A549 treated with dexamethasone at 1 μM for 4 hours (cell line): ENCODE data around the gene EPS8L2. TPM values are rescaled to one million over a fixed set of nuclear protein-coding genes. Genes with fewer than 3 reads are reported as not detected.

Experiments
- total RNA-seq: library from RNA; stranded (reverse); fragments of 200-300 nt; extraction: Qiagen RNA extraction; gene quantifications from 5 replicates; pipeline ENCODE4 v1.2.3, GENCODE V29; 2022

EPS8L2 gene
- total RNA-seq = 63.5 to 125 TPM (median 102 TPM) in 5 replicates

GRCh38 chr11:705646-706438 is at the start of gene EPS8L2:
Gene EPS8L2 (plus strand): TSS chr11:706231. CDS start chr11:709408, 3,177 bp downstream.

GRCh38 chr11:694563-695287 is 11.3 kb upstream of the EPS8L2 start, which contains the start of gene DEAF1:
Gene DEAF1 (minus strand): TSS chr11:695222. CDS start chr11:695047, 175 bp downstream.

GRCh38 chr11:695538-696248 is 10.3 kb upstream of the EPS8L2 start, which contains the start of gene TMEM80:
Gene TMEM80 (plus strand): TSS chr11:695816. CDS start chr11:695828, 12 bp downstream.

GRCh38 chr11:747158-748006 is 41.4 kb downstream of the EPS8L2 start, which contains the start of gene TALDO1:
Gene TALDO1 (plus strand): TSS chr11:747464. CDS start chr11:747482, 18 bp downstream.

Other genes starting within 250 kb of the EPS8L2 start
- gene RNH1, start 199.0 kb upstream of the EPS8L2 start, total RNA-seq = 123 to 178 TPM (median 165 TPM) in 5 replicates
- gene HRAS, start 170.7 kb upstream of the EPS8L2 start, total RNA-seq = 111 to 166 TPM (median 143 TPM) in 5 replicates
- gene LRRC56, start 168.7 kb upstream of the EPS8L2 start, total RNA-seq = 0.52 to 1.1 TPM (median 0.98 TPM) in 5 replicates
- gene LMNTD2, start 145.5 kb upstream of the EPS8L2 start, total RNA-seq = 1.6 to 3.4 TPM (median 2.4 TPM) in 5 replicates
- 53.9 to 61.7 TPM (median 58.5 TPM) in 5 replicates for gene RASSF7, start 145.3 kb upstream of the EPS8L2 start, total RNA-seq
- gene PHRF1, start 129.8 kb upstream of the EPS8L2 start, total RNA-seq = 25.8 to 45.8 TPM (median 43.4 TPM) in 5 replicates
- gene IRF7, start 90.3 kb upstream of the EPS8L2 start, total RNA-seq = 6.6 to 9.0 TPM (median 7.0 TPM) in 5 replicates
- 0.06 to 0.34 TPM (median 0.07 TPM) in 5 replicates for gene CDHR5, start 81.3 kb upstream of the EPS8L2 start, total RNA-seq
- not detected in 5 replicates for gene SCT, start 79.0 kb upstream of the EPS8L2 start, total RNA-seq
- gene DRD4, start 69.0 kb upstream of the EPS8L2 start, total RNA-seq = 0.23 to 0.54 TPM (median 0.36 TPM) in 4 of 5 replicates, not detected in the other
- gene DEAF1, start 11.0 kb upstream of the EPS8L2 start, total RNA-seq = 31.2 to 36.9 TPM (median 34.5 TPM) in 5 replicates
- 7.9 to 10.0 TPM (median 8.4 TPM) in 5 replicates for gene TMEM80, start 10.4 kb upstream of the EPS8L2 start, total RNA-seq
- 383 to 445 TPM (median 388 TPM) in 5 replicates for gene TALDO1, start 41.2 kb downstream of the EPS8L2 start, total RNA-seq
- 30.9 to 49.4 TPM (median 44.9 TPM) in 5 replicates for gene GATD1, start 71.3 kb downstream of the EPS8L2 start, total RNA-seq
- 1.7 to 3.3 TPM (median 2.3 TPM) in 5 replicates for gene CEND1, start 83.9 kb downstream of the EPS8L2 start, total RNA-seq
- 18.6 to 34.0 TPM (median 32.8 TPM) in 5 replicates for gene SLC25A22, start 92.0 kb downstream of the EPS8L2 start, total RNA-seq
- gene PIDD1, start 99.0 kb downstream of the EPS8L2 start, total RNA-seq = 7.6 to 15.0 TPM (median 12.6 TPM) in 5 replicates
- 1,768 to 2,076 TPM (median 1,880 TPM) in 5 replicates for gene RPLP2, start 103.7 kb downstream of the EPS8L2 start, total RNA-seq
- 33.5 to 55.0 TPM (median 51.9 TPM) in 5 replicates for gene PNPLA2, start 112.7 kb downstream of the EPS8L2 start, total RNA-seq
- gene CRACR2B, start 121.7 kb downstream of the EPS8L2 start, total RNA-seq = 5.0 to 6.6 TPM (median 6.1 TPM) in 5 replicates
- 740 to 821 TPM (median 802 TPM) in 5 replicates for gene CD151, start 126.7 kb downstream of the EPS8L2 start, total RNA-seq
- gene POLR2L, start 136.3 kb downstream of the EPS8L2 start, total RNA-seq = 594 to 742 TPM (median 681 TPM) in 5 replicates
- gene TSPAN4, start 136.6 kb downstream of the EPS8L2 start, total RNA-seq = 137 to 186 TPM (median 171 TPM) in 5 replicates
- 69.7 to 78.1 TPM (median 73.9 TPM) in 5 replicates for gene CHID1, start 204.6 kb downstream of the EPS8L2 start, total RNA-seq
- 28.0 to 43.8 TPM (median 38.8 TPM) in 5 replicates for gene AP2A2, start 219.6 kb downstream of the EPS8L2 start, total RNA-seq